ENCODE data around the gene ACSS1. TPM values are rescaled to one million over a fixed set of nuclear protein-coding genes. Genes with fewer than 3 reads are reported as not detected.

ACSS1 gene
- total RNA-seq, 1 experiment from 2014 or later = 0.61 TPM

DNA sequence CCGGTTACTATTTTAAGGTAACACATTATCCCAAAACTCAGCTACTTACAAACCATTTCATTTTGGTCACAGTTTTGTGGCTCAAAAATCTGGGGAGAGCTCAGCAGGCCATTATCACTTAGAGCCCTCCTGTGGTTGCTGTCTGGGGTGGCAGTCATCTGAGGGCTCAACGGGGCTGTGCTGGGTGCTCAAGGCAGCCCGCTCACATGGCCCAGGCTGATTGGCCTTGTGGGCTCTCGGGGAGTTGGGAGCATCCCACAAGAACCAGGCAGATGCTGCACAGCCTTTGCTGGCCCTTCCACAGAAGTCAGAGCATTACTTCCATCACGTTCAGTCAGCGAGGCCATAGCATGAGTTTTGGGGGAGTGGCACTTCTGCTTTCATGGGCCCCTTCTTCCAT is 30.3 kb upstream of the ACSS1 start:
- H3K27me3 Mint-ChIP-seq (ENCODE audit: low read depth) = peaks cover 78% of the 10 kb centered on the region
- no peak overlapping the region for H3T11ph ChIP-seq (ENCODE audit: low read length)
- peaks cover 30% of the 10 kb centered on the region for H3K27me3 ChIP-seq (ENCODE audit: insufficient read depth, low read length)

More for the DNA sequence above, 30.3 kb upstream of the ACSS1 start:
- H3K14ac ChIP-seq (ENCODE audit: insufficient read depth, low read length) = no peak overlapping the region
- no peak overlapping the region for H3K56ac ChIP-seq (ENCODE audit: insufficient read length, low read depth, low read length)
- WGBS (ENCODE audit: extremely low coverage, insufficient read length, low lambda C conversion rate) = no CpG with 5 or more reads among the region's 6 CpGs
- no peak overlapping the region for H4K91ac ChIP-seq (ENCODE audit: insufficient read length, low read depth, low read length)
- no peak overlapping the region for H3K27ac ChIP-seq (ENCODE audit: insufficient read length, low read depth, low read length)
- no peaks in the 10 kb centered on the region for H3K4me1 ChIP-seq (ENCODE audit: insufficient read depth, low read length)
- no peak overlapping the region for H4K8ac ChIP-seq (replicated peaks; ENCODE audit: insufficient read length, low read depth, low read length)
- H3K4me2 ChIP-seq (ENCODE audit: insufficient read depth, insufficient read length, low read length) = no peak overlapping the region
- TF ChIP-seq, protein P1, sequence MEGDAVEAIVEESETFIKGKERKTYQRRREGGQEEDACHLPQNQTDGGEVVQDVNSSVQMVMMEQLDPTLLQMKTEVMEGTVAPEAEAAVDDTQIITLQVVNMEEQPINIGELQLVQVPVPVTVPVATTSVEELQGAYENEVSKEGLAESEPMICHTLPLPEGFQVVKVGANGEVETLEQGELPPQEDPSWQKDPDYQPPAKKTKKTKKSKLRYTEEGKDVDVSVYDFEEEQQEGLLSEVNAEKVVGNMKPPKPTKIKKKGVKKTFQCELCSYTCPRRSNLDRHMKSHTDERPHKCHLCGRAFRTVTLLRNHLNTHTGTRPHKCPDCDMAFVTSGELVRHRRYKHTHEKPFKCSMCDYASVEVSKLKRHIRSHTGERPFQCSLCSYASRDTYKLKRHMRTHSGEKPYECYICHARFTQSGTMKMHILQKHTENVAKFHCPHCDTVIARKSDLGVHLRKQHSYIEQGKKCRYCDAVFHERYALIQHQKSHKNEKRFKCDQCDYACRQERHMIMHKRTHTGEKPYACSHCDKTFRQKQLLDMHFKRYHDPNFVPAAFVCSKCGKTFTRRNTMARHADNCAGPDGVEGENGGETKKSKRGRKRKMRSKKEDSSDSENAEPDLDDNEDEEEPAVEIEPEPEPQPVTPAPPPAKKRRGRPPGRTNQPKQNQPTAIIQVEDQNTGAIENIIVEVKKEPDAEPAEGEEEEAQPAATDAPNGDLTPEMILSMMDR (conservative IDR thresholded peaks at IDR 0.05) = no peak
- H3K4me1 Mint-ChIP-seq = peaks cover 17 to 27% of the 10 kb centered on the region in 2 experiments
- H3K4ac ChIP-seq (ENCODE audit: low read depth, low read length) = no peak overlapping the region
- no peak overlapping the region for H2AK5ac ChIP-seq (ENCODE audit: insufficient read length, low read length)
- H3K9me3 ChIP-seq (ENCODE audit: control insufficient read depth, low read depth, low read length) = no peaks in the 10 kb centered on the region
- no peak overlapping the region for H2BK12ac ChIP-seq (ENCODE audit: insufficient read length, low read depth, low read length)
- H3K23ac ChIP-seq (ENCODE audit: insufficient read length, low read depth, low read length) = no peak overlapping the region
- no peak overlapping the region for H2AFZ ChIP-seq (ENCODE audit: low read length)
- no peak overlapping the region for H2BK120ac ChIP-seq (ENCODE audit: low read depth, low read length, poor library complexity, severe bottlenecking)
- H3K27ac Mint-ChIP-seq = no peak overlapping the region
- no peak for DNase-seq
- H3K9me3 Mint-ChIP-seq = peaks cover 0 to 2% of the 10 kb centered on the region in 2 experiments; a peak in 2 of 5 replicates
- peaks cover 5% of the 10 kb centered on the region for H3K23me2 ChIP-seq (ENCODE audit: insufficient read length, low read depth, low read length, poor library complexity, severe bottlenecking)
- no peak overlapping the region for H4K5ac ChIP-seq (ENCODE audit: insufficient read length, low read depth, low read length)
- H3K79me1 ChIP-seq (ENCODE audit: insufficient read depth, low read depth, low read length, poor library complexity, severe bottlenecking) = no peaks in the 10 kb centered on the region
- no peak overlapping the region for H2BK20ac ChIP-seq (ENCODE audit: low read depth, low read length, poor library complexity, severe bottlenecking)
- no peak overlapping the region for H3K9ac ChIP-seq (ENCODE audit: extremely low read depth, insufficient read length, low read length)
- no peak overlapping the region for H3K18ac ChIP-seq (ENCODE audit: insufficient read length, low read depth, low read length)
- H2BK15ac ChIP-seq (ENCODE audit: low read depth, low read length) = no peak overlapping the region
- no peak overlapping the region for H2BK5ac ChIP-seq (ENCODE audit: insufficient read length, low read length)
- no peak overlapping the region for H3K4me3 Mint-ChIP-seq
- no peaks in the 10 kb centered on the region; a peak in 1 of 7 replicates for H3K36me3 Mint-ChIP-seq (ENCODE audit: insufficient read depth in 1 of 3, low read depth in 3 of 3)
- no peaks in the 10 kb centered on the region for H4K20me1 ChIP-seq (ENCODE audit: control insufficient read depth, insufficient read depth, insufficient read length)
- no peaks in the 10 kb centered on the region for H3K79me2 ChIP-seq (ENCODE audit: insufficient read depth, low read length)

All from H9 (cell line).